CD4-positive, alpha-beta T cell treated with Interleukin-17A for 4 hours (primary cell): ENCODE measurements around the gene PDE6C.

Source experiments
- DNase-seq: peaks from one replicate; pipeline ENCODE4 v3.0.0-alpha.2; 2020; ENCODE audit warnings: mixed read lengths

PDE6C gene

DNA sequence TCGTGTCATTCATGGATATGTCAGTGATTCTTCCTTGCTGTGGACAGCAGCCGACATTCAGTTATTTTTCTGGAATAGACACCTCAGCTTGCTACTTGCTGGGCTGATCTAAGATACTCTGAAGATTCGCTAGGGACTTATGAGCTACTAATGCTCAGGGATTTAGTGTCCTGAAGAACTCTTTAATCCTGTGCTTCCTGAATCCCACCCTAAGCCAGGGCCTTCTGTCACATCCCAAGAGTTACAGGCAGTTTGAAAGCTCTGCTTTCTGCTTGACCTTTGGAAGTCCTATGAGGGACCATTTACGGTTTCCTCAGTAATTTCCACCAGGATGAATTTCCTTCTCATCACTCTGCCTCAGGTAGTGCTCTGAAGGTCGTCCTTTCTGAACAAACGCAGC is at the start of gene PDE6C:
PDE6C (plus strand) TSS at position 227 of the 400 bp plus-strand sequence. CDS start 189 bp downstream, outside the sequence.
- no peak for DNase-seq

DNA sequence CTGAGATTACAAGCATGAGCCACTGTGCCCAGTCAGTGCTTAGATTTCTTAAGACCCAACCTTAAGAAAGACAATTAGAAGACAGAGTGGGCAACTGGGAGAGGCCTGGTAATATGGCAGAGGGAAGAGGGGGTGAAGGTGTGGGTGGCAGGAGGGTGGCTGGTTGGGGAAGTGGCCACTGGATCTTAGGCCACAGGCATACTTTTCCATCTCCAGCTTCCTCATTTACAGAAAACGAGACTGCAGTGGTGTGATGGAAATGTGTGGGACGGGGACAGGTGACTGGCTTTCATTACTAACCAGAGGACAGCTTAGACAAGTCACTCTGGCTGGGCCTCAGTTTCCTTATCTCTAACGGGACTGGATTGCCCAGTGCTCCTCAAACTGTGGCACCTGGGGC is 46.9 kb upstream of the PDE6C start:
- no peak for DNase-seq

DNA sequence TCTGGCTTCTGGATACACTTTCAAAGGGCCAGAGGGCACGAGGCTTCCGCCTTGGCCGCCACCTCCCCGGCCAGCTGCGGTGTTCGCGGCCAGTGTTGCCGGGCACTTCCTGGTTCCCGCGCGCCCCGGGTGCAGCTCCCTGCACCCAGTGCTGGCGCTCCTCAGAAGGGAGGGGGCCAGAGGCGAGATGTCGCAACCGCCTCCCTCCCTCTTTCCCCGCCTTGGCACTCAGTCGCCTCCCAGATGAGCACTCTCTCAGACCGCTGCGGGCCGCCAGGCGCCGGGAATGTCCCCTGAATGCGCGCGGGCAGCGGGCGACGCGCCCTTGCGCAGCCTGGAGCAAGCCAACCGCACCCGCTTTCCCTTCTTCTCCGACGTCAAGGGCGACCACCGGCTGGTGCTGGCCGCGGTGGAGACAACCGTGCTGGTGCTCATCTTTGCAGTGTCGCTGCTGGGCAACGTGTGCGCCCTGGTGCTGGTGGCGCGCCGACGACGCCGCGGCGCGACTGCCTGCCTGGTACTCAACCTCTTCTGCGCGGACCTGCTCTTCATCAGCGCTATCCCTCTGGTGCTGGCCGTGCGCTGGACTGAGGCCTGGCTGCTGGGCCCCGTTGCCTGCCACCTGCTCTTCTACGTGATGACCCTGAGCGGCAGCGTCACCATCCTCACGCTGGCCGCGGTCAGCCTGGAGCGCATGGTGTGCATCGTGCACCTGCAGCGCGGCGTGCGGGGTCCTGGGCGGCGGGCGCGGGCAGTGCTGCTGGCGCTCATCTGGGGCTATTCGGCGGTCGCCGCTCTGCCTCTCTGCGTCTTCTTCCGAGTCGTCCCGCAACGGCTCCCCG is 45.7 kb upstream of the PDE6C start, which contains the start of gene FFAR4:
FFAR4 (plus strand) TSS at position 231 of the 842 bp plus-strand sequence; CDS start at position 287, 56 bp downstream.
- no peak for DNase-seq

DNA sequence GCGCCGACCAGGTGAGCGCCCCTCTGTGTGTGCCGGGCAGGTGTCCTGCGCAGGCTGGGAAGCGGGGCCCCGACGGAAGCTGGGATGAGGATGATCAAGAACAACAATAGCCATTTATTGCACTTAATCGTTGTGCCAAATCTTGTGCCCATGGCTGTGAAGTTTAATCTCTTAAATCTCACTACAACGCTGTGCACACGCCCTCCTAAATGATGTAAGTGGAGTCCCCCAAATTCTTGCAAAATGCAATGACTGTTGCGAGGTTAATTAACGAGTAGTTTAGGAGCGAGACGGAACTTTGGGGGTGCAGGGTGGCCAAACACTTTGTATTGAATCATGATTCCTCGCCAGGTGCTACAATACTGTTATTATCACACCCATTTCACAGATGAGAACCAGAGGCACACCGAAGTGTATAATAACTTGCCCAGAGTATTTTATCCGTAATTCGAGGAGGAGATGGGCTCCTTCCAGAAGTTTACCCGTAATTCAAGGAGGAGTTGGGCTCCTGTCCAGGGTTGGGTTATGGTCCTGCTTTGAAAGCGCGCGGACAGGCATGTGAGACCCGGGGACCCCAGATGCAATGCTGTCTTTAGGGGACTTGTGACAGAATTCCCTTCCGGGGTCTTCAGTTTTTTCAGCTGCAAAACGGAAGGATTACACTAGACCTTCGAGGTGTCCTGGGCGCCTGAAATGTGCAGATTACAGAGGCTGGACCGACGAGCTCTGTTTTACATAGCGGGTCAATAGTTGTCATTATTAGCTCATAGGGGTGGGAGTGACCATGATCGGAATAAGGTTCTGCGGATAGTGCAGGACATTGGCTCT is 44.8 kb upstream of the PDE6C start:
- no peak for DNase-seq

DNA sequence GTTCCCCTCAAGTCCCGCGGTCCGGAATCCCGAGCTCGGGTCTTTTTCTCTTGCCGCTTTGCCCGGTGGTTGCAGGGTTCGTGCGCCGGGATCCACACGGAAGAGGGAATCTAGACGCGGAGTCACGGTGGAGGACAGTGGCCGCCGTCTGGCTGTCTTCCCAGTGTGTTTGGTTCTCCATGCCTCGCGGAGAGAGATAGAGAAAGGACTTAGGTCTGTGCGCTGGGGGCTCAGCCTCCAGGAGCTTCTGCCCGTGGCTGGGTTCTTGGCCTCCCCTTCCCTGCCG is 44.3 kb upstream of the PDE6C start:
- no peak for DNase-seq

DNA sequence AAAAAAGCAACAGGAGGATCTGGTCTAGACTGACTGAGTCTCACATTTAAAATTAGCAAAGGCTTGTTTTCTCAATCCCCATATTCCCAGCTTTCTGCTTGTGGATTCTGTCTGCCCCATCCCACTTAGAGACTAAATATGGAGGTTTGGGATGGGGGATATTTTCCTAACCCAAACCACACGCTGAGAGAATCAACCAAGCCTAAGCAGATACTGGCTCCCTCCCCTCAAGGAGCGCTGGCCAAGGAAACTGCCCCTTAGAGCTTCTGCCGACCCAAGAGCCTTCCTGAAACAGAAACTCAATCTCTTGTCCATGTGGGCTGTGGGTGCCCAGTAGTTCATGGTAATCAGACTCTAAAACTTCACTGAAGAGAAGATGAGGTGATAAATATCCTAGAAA is 42.0 kb upstream of the PDE6C start:
- DNase-seq, result no peak

DNA sequence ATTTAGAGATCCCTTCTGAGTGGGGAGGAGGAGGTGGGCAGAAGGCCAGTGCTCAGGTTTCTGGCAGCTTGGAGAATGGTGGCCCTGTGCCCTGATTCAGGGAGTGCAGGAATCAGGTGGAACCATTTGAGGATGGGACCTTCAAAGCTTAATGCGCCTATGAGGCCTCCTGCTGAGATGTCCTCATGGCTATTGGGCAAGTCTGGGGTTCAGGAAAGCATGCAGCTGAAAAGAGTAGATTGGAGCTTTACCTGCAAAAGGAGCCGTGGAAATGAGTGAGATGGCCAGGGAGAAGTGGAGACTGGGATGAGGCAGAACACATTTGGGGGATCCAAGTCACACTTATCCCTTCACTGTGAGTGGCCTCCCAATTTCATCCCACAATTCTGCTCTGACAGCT is 39.7 kb upstream of the PDE6C start:
- DNase-seq, result no peak

DNA sequence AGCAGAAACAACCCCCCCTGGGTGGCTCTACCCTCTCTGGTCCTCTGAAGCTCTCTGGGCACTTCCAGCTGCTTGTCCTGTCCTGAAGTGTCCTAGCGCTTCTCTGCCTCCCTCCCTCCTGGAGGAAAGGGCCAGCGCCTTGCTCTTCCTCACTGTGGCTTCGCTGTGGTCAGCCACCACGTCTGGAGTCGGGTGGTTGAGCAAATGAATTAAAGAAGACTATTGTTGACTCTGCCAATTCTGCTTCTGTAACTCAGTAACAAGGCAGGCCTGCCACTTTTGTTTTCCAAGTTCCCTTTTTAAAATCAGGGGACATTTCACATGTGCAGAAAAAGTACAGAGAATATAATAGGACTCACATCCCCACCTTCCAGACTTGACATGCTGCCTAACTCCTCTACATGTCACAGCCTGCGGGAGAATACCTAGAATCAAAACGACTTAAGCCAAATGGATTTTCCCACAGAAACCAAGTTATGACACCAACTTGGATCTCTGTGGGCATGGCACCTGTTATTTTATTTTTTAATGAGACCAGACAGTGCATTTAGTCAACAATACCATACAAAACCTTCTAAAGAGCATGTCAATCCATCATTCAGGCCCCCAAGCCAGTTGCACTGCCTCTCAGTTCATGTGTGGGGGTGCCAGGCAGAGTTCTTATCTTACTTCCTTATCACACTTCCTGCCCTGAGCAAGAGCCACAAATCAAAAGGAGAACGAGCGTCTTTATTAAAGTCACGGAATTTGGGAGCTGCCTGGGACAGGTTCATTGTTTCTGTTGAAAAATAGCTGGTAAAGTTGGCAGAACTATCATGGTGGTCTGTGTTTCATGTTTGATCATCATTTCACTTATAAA is 39.1 kb upstream of the PDE6C start:
- DNase-seq, result no peak

DNA sequence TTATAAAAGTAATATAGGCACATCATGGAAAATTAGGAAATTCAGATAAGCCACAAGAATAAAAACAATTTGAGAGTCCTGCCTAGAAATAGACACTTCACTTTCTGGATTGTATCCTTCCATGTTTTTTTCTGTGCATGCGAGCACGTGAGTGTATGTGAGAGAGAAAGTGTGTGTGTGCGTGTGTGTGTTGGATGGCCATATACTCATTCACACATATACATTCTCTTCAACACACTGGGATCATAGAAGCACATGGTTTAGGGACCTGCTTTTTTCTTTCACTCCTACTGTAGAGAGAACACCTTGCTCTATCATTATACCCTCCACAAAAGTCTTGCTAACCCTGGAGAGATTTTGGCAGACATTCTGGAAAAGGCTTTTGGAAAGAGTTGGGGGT is 38.4 kb upstream of the PDE6C start:
- DNase-seq, result no peak

DNA sequence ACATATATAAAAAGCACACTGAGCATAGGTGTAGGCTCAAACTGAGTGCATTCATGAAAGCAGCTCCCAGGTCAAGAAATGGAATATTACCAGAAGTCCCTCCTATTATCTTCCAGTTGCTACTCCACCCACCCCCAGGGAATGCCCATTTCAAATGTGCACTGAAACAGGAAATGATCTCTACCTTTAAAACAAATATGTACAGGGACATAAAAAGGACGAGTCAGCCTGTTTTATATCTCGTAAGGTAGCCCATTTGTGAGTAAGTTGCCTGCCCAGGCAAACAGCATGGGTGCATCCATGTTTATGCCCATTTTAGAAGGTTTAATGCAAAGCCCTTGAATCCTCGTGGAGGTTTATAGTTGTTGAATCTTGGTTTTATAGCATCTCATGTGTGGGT is 35.4 kb upstream of the PDE6C start:
- no peak for DNase-seq

DNA sequence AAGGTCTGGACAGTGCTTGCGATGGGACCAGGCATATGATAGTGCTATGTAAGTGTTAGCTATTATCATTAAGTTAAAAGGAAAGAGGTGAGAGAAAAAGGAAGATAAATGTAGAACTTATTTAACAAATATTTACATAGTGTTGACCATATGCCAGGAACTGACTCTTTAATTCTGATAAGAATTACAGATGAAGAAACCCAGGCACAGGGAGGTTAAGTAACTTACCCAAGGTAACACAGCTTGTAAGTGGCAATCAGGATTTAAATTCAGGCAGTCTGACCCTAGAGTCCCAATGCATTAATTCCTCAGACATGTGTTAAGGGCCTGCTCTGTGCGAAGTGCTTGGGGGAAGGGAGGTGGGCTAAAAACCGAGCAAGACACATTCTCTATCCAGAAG is 34.8 kb upstream of the PDE6C start:
- DNase-seq, result no peak

DNA sequence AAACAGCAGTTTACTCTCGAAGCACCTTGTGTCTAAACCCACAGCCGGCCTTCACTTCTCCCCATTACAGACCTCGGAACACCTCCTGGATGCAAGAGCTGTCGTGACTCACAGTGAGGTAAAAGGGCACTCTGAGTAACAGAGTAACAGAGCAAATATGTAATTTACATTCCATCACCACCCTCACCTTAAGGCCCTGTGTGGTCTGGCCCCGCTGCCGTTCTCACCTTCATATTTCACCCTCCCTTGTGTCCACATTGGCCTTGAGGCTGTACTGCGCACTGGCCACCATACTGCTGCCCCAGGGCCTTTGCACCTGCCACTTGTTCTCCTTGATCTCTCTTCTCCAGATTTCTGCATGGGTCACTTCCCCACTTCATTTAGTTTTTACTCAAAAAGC is 33.2 kb upstream of the PDE6C start:
- no peak for DNase-seq

DNA sequence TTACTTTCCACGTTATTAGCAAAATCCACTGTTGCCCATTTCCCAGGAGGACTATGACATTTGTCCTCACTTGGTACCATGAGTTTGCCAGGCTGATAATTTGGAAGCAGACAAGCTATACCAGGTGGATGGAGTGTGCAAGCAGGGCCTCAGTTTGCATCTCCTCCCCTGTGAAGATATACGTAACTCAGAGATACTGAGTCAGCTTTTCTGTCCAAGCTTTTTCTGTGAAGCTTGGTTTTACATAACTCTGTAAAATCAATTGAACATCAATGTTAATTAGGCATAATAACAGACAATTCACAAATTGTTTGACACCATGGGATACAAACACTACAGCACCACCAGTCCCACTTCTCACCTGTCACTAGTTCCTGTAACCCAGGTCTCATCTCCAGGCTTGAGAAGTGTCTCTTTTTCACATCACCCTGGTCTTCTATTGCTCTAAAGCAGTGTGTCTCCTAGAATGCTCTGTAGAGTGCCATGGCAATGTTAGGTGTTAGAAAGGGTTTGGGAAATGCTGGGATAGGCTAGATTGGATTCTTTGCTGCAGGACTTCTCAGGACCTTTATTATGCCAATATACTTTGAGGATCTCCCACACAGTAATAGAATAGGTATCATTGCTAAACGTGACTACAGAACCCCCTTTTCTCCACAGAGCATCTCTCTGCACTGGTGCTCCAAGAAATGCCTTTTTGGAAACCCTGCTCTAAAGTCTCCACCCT is 32.2 kb upstream of the PDE6C start:
- no peak for DNase-seq

DNA sequence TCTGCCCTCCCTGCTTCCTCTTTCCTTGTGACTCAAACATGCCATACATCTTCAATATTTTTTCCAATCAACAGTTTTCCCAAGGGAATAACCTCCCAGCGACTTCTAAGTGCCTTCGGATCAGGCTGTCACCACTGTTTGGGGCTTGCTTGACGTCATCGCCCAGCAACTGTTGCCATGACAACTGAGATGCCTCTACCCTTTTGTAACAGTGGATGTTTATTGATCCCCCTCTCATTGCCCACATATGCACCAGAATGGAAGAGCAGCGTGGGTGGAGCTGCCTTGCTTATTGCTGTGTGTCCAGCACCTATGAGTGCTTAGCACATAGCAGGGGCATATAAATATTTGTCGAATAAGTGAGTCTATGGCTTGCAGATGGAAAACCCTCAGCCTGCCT is 31.5 kb upstream of the PDE6C start:
- DNase-seq, result no peak

DNA sequence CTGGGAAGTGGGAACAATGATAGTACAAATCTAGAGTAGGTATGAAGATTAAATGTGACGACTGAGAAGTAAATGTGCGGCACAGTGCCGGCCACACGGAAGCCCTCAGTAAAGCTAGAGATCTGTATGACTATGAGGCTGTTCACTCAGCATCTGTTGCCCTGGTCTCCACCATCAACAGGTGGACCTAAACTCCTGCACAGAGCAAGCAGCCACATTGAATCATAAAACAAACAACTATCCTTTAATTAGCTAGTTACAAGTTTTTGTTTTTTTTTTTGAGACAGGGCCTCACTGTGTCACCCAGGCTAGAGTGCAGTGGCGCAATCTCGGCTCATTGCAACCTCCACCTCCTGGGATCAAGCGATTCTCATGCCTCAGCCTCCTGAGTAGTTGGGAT is 27.9 kb upstream of the PDE6C start:
- no peak for DNase-seq

DNA sequence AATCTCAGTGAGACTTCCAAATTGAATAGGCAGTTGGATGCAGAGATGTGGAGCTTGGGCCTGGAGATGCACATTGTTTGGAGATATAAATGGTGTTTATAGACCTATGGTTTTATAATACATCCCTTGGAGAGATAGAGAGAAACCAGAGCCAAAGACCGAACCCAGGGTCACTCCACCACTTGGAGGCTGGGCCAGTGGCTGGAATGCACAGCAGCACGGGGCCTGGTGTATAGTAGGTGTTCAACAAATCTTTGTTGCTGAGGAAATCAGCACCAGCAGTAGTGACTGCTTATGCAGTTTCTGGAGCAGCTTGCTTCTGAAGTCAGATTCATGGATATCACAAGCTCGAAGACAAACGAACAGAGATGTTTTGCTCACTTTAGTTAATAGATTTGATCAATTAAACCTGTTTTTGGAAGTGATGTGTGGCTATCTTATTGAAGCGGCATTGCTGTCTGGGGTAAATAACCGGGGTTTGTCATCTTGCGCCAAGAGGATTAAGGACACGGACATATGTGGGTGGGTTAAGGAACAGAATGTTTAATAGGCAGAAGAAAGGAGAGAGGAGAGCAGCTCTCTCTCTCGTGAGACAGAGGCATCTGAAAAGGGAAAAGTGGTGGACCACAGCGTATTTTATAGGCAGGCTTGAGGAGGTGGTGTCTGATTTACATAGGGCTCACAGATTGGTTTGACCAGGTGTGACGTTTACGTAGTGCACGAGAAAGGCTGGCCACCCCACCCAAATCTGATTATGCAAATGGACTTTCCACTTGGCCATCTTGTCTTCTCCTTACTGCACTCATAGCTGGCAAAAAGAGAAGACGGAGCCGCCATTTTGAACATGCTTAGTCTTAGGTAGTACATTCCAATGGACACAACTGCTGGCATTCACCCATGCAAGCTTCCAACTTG is 22.4 kb upstream of the PDE6C start:
- no peak for DNase-seq

DNA sequence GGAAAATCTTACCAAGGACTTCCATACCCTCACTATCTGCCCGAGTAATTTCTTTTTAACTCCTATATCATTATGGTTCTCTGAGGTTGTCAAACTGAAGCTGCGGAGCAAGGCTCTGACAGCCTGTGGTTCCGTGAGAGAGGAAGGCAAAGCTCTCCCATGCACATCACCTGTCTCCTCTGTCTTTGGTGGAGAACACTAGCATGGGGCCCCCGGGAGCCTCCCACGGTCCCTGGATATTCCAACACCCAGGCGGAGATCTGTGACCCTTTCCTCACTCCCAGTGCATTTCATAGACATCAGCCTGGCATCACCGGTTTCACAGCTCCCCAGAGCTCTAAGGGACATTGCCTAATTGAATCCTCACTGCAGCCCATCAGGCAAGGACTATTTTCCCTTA is 21.7 kb upstream of the PDE6C start:
- no peak for DNase-seq

DNA sequence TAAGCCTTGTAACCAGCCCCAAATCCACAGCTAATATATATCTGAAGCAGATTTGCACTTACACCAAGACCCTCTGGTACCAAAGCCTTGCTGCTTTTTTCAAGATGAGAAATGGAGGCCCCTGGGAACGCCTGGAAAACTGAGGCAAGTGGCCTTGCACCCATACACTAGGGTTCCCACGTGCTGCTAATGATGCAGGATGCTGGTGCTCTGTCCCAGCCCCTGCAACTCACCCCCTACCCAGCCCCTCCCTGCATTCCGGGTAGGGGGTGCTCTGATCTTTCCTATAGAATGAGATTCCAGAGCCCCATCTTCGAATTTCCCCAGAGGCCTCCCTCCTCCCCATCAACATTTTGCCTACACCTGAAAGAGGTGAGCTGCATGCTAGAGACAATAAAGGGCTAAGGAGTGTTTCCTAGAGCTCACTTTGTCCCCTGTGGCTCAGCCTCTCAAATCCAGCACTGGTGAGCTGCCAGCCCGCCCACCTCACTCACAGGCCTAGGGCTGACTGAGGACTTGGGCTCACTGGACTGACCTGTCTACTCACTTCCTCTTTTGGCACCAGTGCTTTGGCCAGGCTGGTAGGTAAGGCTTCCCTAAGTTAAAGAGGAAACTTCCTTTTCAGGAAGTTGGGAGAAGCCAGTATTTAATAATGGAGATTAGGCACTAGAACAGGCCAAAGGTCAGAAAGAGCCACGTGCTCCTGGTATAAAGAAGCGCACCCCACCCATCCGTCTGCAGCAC is 21.1 kb upstream of the PDE6C start:
- DNase-seq, result no peak

DNA sequence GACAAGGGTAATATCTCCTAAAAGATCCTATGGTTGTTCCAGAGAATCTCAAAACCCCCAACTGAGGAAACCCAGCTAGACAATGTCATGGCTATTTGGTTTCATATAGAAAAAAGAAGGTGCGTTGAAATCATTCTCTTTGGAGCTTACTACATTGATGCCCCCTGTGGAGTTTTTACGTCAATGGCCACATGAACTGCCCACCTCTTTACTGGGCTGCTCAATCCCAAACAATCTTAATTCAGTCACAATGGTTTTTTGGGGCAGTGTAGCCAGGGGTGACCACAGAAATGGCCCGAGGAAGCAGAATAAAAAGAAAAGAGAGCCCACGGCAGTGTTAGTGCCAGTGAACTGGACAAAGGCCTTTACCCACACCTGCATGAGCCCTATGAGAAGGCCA is 19.1 kb upstream of the PDE6C start:
- no peak for DNase-seq

DNA sequence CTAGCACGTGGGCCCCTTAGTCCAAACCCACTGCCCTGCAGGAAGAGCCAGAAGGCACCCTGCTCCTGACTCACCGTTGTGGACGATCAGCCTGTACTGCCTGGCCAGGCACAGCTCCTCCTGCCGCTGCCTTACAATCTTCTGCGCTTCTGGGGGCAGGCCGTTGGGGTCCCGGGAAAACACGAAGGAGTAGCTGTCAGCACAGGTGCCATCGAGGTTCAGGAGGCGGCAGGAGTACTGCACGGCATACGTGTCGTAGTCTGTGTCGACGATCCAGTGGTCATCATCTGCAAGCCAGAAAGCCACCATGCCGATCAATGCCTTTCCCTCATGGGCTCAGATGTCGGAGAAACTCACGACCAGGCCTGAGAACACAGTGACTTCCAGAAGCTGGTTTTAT is 18.6 kb upstream of the PDE6C start:
- DNase-seq, result no peak

DNA sequence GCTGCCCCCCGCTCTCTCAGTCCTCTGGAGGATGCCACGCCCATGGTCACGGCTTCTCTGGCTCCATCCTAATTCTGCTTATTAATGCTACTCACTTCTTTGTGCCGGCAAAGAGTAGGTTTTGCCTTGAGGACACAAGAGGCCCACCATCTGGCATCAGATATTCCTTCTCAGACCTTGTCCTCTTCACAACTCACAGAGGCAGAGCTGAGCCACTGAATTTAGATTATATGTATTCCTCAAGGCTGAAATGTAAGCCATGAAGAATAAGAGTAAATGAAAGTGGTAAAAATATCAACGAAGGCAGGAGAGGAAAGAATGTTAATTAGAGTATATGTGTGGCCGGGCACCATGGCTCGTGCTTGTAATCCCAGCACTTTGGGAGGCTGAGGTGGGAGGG is 17.8 kb upstream of the PDE6C start:
- no peak for DNase-seq
